B cell (primary cell): ENCODE results near the gene ZNF346. TPM values are rescaled to one million over a fixed set of nuclear protein-coding genes. Genes with fewer than 3 reads are reported as not detected.

Experiments used
- ATAC-seq: fragments of 200-7000 bp; cut with Tn5 transposase; one replicate; pipeline ENCODE4 v1.10.0; 2021; ENCODE audit warnings: low read depth, mild to moderate bottlenecking, moderate number of reproducible peaks, moderate library complexity
- CTCF ChIA-PET: fragments of 350-600 bp; sonication (Branson Sonifier 250); formaldehyde crosslinking; loops from one replicate; lab custom pipeline; 2021; ENCODE audit warnings: antibody characterized with exemption, inconsistent platforms; lab: Charles Lee
- POLR2A ChIA-PET: fragments of 350-600 bp; sonication (Branson Sonifier 250); formaldehyde crosslinking; loops from one replicate; lab custom pipeline; 2021; ENCODE audit warnings: antibody characterized with exemption; lab: Charles Lee
- DNase-seq: peaks from one replicate; pipeline ENCODE4 v3.0.0; 2013
- H2AFZ ChIP-seq: 2 replicates; pipeline ENCODE4 v1.6.1; 2012; ENCODE audit warnings: mild to moderate bottlenecking, low read depth, low read length; ENCODE audit not compliant: insufficient read depth, poor library complexity, severe bottlenecking
- H3K27ac ChIP-seq, 2 donors: 1 replicate in 1 of 2; 2 replicates in 1 of 2; pipeline ENCODE4 v1.5.1; 2012 to 2013; ENCODE audit warnings: low read length in 2 of 2, mild to moderate bottlenecking in 2 of 2, moderate library complexity in 1 of 2
- H3K27me3 ChIP-seq, 4 experiments: fragments of 200-600 bp in 1 of 4; sonication (generic) in 1 of 4; replicated peaks in 1 of 4; 1 replicate in 2 of 4; 2 replicates in 2 of 4; pipeline versions ENCODE4 v1.6.1 to v1.7.0; 2013 to 2016; ENCODE audit warnings: low read length in 3 of 4, mild to moderate bottlenecking in 2 of 4, mixed read lengths in 1 of 4, moderate library complexity in 1 of 4; ENCODE audit not compliant: insufficient read depth in 4 of 4, control insufficient read depth in 3 of 4; ENCODE audit errors: control extremely low read depth in 1 of 4
- H3K36me3 ChIP-seq, 2 experiments: replicated peaks in 1 of 2; 1 replicate in 1 of 2; 2 replicates in 1 of 2; pipeline versions ENCODE4 v1.6.1 to v1.7.1; 2013; ENCODE audit warnings: low read length in 1 of 2; ENCODE audit not compliant: insufficient read depth in 2 of 2, control insufficient read depth in 1 of 2; ENCODE audit errors: control extremely low read depth in 1 of 2, extremely low read depth in 1 of 2
- H3K4me1 ChIP-seq, 2 donors: fragments of 200-600 bp in 1 of 2; sonication (generic) in 1 of 2; 1 replicate in 1 of 2; 2 replicates in 1 of 2; pipeline versions ENCODE4 v1.5.1 to v1.6.1; 2013 to 2017; ENCODE audit warnings: low read length in 2 of 2; ENCODE audit not compliant: control insufficient read depth in 2 of 2, insufficient read depth in 2 of 2
- H3K4me2 ChIP-seq: replicated peaks from 2 replicates; pipeline ENCODE3; 2012; ENCODE audit warnings: mild to moderate bottlenecking, low read depth, low read length; ENCODE audit not compliant: poor library complexity, severe bottlenecking
- H3K4me3 ChIP-seq, 5 experiments: fragments of 200-600 bp in 1 of 5; sonication (generic) in 1 of 5; 1 replicate in 3 of 5; 2 replicates in 2 of 5; pipeline versions ENCODE4 v1.5.1 to v1.7.0; 2011 to 2016; ENCODE audit warnings: low read length in 4 of 5, mild to moderate bottlenecking in 4 of 5, low read depth in 2 of 5, control low read depth in 1 of 5, moderate library complexity in 1 of 5; ENCODE audit not compliant: insufficient read depth in 1 of 5; ENCODE audit errors: control extremely low read depth in 1 of 5, extremely low read depth in 1 of 5
- H3K79me2 ChIP-seq: fragments of 200-600 bp; sonication (generic); one replicate; pipeline ENCODE4 v1.6.0; 2016; ENCODE audit warnings: low read length; ENCODE audit not compliant: control insufficient read depth, insufficient read depth
- H3K9ac ChIP-seq: fragments of 200-600 bp; sonication (generic); 2 replicates; pipeline ENCODE4 v1.6.1; 2017; ENCODE audit warnings: mild to moderate bottlenecking, low read length, moderate library complexity
- H3K9me3 ChIP-seq, 3 donors: one replicate each; pipeline versions ENCODE4 v1.6.1 to v1.7.1; 2013; ENCODE audit warnings: low read length in 2 of 3; ENCODE audit not compliant: control insufficient read depth in 2 of 3, insufficient read depth in 1 of 3; ENCODE audit errors: control extremely low read depth in 1 of 3
- H4K20me1 ChIP-seq: 2 replicates; pipeline ENCODE4 v1.6.0; 2012; ENCODE audit warnings: mild to moderate bottlenecking, low read length; ENCODE audit not compliant: insufficient read depth, control insufficient read depth, poor library complexity, severe bottlenecking
- H3K27ac Mint-ChIP-seq: one replicate; pipeline ENCODE4 v1.8.0; 2021; ENCODE audit warnings: mixed read lengths
- H3K27me3 Mint-ChIP-seq: one replicate; pipeline ENCODE4 v1.8.0; 2021; ENCODE audit warnings: mixed read lengths
- H3K4me1 Mint-ChIP-seq: one replicate; pipeline ENCODE4 v1.8.0; 2021; ENCODE audit warnings: mixed read lengths
- H3K4me3 Mint-ChIP-seq: one replicate; pipeline ENCODE4 v1.8.0; 2021; ENCODE audit warnings: mixed read lengths
- H3K9me3 Mint-ChIP-seq: one replicate; pipeline ENCODE4 v1.8.0; 2022; ENCODE audit warnings: mixed read lengths; ENCODE audit not compliant: insufficient read depth
- EZH2 ChIP-seq: IDR thresholded peaks from 2 replicates; pipeline ENCODE4 v1.6.1; 2012; ENCODE audit warnings: borderline replicate concordance, low read depth, mild to moderate bottlenecking, moderate library complexity, low read length; ENCODE audit not compliant: insufficient read depth, poor library complexity, severe bottlenecking
- WGBS: methylation state at CpG from one replicate; pipeline ENCODE4 v1.1.5; 2013; ENCODE audit warnings: missing lambda C conversion rate; ENCODE audit not compliant: insufficient coverage; 5-methylcytosine and 5-hydroxymethylcytosine counted together
- intact Hi-C: fragments of 100-400 bp; cut with micrococcal nuclease; formaldehyde crosslinking; loops from one replicate; pipeline ENCODE4 v1.10.0; 2022
- polyA plus RNA-seq: library from polyadenylated mRNA; depleted of rRNA; stranded (reverse); fragments of >200 nt; gene quantifications from 2 replicates; pipeline ENCODE4 v1.2.3, GENCODE V29; 2012
- total RNA-seq, 2 donors: library from RNA; stranded (reverse); fragments of 120-200 nt in 1 of 2; gene quantifications; 1 replicate in 1 of 2; 2 replicates in 1 of 2; pipeline versions ENCODE4 v1.2.3 to v1.2.4, GENCODE V29; 2013 to 2022
- TF ChIP-seq, protein P1 (sequence below): fragments of 200-600 bp; IDR thresholded peaks from one replicate; pipeline ENCODE4 v1.8.0; 2022; ENCODE audit warnings: antibody characterized with exemption, mild to moderate bottlenecking

The ZNF346 gene
- total and polyA plus RNA-seq, 2 donors (not counting 1 experiment from before 2014, with no cell fraction given), result 20.2 to 38.4 TPM

DNA sequence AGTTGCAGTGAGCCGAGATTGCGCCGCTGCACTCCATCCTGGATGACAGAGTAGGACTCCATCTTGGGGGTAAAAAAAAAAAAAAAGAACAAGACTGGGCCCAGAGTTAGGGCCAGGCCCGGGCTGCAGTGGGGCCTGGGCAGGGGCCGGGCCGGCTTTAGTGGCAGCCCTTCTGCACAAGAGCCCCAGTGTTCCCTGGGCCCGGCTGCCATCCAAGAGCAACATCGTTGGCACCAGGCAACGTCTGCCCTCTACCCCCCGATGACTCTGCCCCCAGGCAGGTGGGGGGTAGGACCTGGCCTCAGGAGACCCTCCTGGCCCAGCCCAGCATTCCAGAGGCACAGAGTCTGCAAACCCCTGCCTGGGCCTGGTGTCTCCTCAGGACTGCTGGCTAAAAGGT, 59.4 kb downstream of the ZNF346 start:
- CTCF ChIA-PET, result interaction anchor here (0.9 to 6.8 kb wide), 3 partner anchors 10 to 228 kb away, joined by 3 to 77 read pairs (median 4); no protein-coding TSS in a partner anchor
- no peaks in the 10 kb centered on the region for H4K20me1 ChIP-seq
- no peaks in the 10 kb centered on the region for H3K79me2 ChIP-seq
- H3K27me3 Mint-ChIP-seq, result peaks cover 4% of the 10 kb centered on the region
- DNase-seq, result no peak
- peaks cover 3 to 14% of the 10 kb centered on the region in 2 donors for H3K4me1 ChIP-seq
- intact Hi-C loops, result no loop called here
- H3K4me3 ChIP-seq, result no peak overlapping the region
- no peak overlapping the region for H3K27ac Mint-ChIP-seq
- no peak overlapping the region for H3K4me2 ChIP-seq
- no peak overlapping the region for H2AFZ ChIP-seq
- 89% methylated on average over 10 of the region's 10 CpGs for WGBS
- peaks cover 16% of the 10 kb centered on the region for H3K4me1 Mint-ChIP-seq
- no peaks in the 10 kb centered on the region for H3K9me3 Mint-ChIP-seq
- H3K36me3 ChIP-seq, result no peaks in the 10 kb centered on the region
- POLR2A ChIA-PET, result no interaction called here
- H3K9me3 ChIP-seq, result no peaks in the 10 kb centered on the region
- H3K27me3 ChIP-seq, result peaks cover 0 to 7% (median 1%) of the 10 kb centered on the region in 4 experiments
- H3K27ac ChIP-seq, result no peak overlapping the region
- ATAC-seq, result no peak
- H3K9ac ChIP-seq, result no peak overlapping the region
- TF ChIP-seq EZH2, result no peak
- TF ChIP-seq, protein P1, sequence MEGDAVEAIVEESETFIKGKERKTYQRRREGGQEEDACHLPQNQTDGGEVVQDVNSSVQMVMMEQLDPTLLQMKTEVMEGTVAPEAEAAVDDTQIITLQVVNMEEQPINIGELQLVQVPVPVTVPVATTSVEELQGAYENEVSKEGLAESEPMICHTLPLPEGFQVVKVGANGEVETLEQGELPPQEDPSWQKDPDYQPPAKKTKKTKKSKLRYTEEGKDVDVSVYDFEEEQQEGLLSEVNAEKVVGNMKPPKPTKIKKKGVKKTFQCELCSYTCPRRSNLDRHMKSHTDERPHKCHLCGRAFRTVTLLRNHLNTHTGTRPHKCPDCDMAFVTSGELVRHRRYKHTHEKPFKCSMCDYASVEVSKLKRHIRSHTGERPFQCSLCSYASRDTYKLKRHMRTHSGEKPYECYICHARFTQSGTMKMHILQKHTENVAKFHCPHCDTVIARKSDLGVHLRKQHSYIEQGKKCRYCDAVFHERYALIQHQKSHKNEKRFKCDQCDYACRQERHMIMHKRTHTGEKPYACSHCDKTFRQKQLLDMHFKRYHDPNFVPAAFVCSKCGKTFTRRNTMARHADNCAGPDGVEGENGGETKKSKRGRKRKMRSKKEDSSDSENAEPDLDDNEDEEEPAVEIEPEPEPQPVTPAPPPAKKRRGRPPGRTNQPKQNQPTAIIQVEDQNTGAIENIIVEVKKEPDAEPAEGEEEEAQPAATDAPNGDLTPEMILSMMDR, result no peak
- H3K4me3 Mint-ChIP-seq, result no peak overlapping the region

DNA sequence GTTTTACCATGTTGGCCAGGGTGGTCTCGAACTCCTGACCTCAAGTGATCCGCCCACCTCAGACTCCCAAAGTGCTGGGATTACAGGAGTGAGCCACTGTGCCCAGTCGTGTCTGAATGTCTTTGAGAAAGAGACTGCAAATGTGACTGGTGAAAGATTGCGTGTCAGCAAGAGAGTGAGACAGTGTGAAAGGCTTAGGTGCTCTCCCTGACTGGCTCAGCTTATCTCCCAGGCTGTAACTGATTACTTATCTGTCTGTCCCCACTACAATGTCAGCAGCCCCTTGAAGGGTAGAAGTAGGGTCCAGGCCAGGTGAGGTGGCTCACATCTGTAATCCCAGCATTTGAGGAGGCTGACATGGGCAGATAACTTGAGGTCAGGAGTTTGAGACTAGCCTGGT, 60.9 kb downstream of the ZNF346 start:
- 100% methylated on average over 2 of the region's 4 CpGs for WGBS
- Histone ChIP-seq H3K27ac (no peak overlapping the region), H2AFZ (no peak overlapping the region), H3K4me3 (no peak overlapping the region), H3K9ac (no peak overlapping the region), H4K20me1 (no peaks in the 10 kb centered on the region), H3K9me3 (peaks cover 0 to 5% (median 0%) of the 10 kb centered on the region in 3 donors), H3K36me3 (no peaks in the 10 kb centered on the region), H3K4me1 (peaks cover 12 to 22% of the 10 kb centered on the region in 2 donors), H3K27me3 (peaks cover 0 to 16% (median 4%) of the 10 kb centered on the region in 4 experiments), H3K79me2 (no peaks in the 10 kb centered on the region), H3K4me2 (no peak overlapping the region)
- TF ChIP-seq EZH2, result no peak
- intact Hi-C loops, result no loop called here
- no peak overlapping the region for H3K4me3 Mint-ChIP-seq
- POLR2A ChIA-PET, result interaction anchor here (0.6 kb wide), 1 partner anchor 457 kb away, joined by 3 read pairs; no protein-coding TSS in a partner anchor
- no peak overlapping the region for H3K27ac Mint-ChIP-seq
- DNase-seq (no peak), ATAC-seq (no peak)
- CTCF ChIA-PET, result interaction anchor here (0.7 to 6.8 kb wide), 3 partner anchors 11 to 119 kb away, joined by 4 to 77 read pairs (median 18); no protein-coding TSS in a partner anchor
- H3K9me3 Mint-ChIP-seq, result no peaks in the 10 kb centered on the region
- H3K27me3 Mint-ChIP-seq, result peaks cover 8% of the 10 kb centered on the region
- peaks cover 23% of the 10 kb centered on the region for H3K4me1 Mint-ChIP-seq
